ENCODE measurements around the gene MAP7D1.

MAP7D1 gene

GRCh38 chr1:36153476-36153875 is 2.5 kb upstream of the MAP7D1 start:
- Histone ChIP-seq H4K20me1 (ENCODE audit: low read depth, low read length) (no peaks in the 10 kb centered on the region), H3K36me3 (ENCODE audit: low read length) (no peaks in the 10 kb centered on the region), H2AFZ (ENCODE audit: low read depth, low read length, severe bottlenecking) (no peak overlapping the region), H3K9me2 (replicated peaks; ENCODE audit: insufficient read depth, low read length) (no peaks in the 10 kb centered on the region), H3K79me2 (ENCODE audit: insufficient read depth, low read length) (peaks cover 30% of the 10 kb centered on the region), H3K27me3 (ENCODE audit: low read length) (no peaks in the 10 kb centered on the region), H3F3A (ENCODE audit: insufficient read depth) (peaks cover 11% of the 10 kb centered on the region; the same call in 1 of the 2 replicates), H3K4me2 (ENCODE audit: low read depth, low read length, poor library complexity, severe bottlenecking) (no peak overlapping the region), H3K9ac (ENCODE audit: low read length) (no peak overlapping the region), H3K9me3 (ENCODE audit: insufficient read depth, low read length) (no peaks in the 10 kb centered on the region), H3K27ac (ENCODE audit: low read depth, low read length) (no peak overlapping the region), H3K4me3 (ENCODE audit: insufficient read depth, low read length, poor library complexity, severe bottlenecking) (no peak overlapping the region)
- TF ChIP-seq EZH2phosphoT487 (conservative IDR thresholded peaks at IDR 0.05; ENCODE audit: low read length) = no peak
- TF ChIP-seq CTCF (IDR thresholded peaks at IDR 0.05; ENCODE audit: insufficient read depth, low read length, poor library complexity, severe bottlenecking) = no peak

DNA sequence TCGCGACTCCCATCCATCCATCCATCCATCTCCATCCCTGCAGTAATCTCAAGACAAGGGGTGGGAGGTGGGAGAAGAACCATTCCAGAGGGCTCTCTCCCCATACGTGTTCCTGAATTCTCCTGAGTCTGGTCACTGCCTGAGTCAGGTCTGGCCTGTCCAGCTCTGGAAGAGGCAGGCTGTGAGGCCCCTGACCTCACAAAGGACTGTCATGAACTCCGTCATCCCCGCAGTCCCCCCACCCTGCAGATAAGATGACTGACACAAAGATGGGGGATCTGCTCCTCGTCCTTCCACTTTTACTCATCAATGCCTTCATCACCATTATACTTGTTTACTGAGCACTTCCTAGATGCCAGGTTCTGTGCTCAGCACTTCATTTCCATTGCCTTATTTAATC is 1.6 kb upstream of the MAP7D1 start:
- Histone ChIP-seq H3K79me2 (ENCODE audit: insufficient read depth, low read length) (peaks cover 28% of the 10 kb centered on the region), H3K27ac (ENCODE audit: low read depth, low read length) (no peak overlapping the region)
- TF ChIP-seq EZH2phosphoT487 (conservative IDR thresholded peaks at IDR 0.05; ENCODE audit: low read length) = no peak
- no peak for TF ChIP-seq CTCF (IDR thresholded peaks at IDR 0.05; ENCODE audit: insufficient read depth, low read length, poor library complexity, severe bottlenecking)

DNA sequence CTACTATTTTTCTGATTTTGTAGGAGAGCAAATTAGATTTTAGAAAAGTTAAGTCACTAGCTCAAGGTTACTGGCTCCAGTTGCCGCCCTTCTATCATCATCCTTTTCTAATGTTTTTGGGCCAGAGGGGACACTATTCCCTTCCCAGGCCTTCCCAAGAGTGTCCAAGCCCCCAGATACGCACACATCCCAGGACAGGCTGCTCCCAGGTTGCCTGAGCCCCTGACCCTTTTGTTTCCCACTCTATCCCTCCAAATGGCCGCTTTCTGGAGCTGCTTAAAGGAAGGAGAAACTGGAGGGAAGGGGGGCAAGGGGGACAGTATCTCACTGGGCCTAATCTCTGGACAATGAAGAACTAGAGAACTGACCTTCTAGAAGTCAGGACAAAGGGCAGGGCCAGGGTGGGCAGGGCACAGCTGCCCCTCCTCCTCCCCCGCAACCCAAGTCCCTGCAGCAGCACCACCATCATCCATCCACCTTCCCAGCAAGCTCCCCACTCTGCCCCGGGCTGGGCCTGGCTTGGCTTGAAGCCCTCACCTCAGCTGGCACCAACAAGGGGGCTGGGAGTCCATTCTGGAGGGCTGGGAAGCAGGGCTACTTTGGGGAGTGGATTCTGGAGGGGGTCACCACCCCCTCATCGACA is 1.1 kb upstream of the MAP7D1 start:
- no peak overlapping the region for H2AFZ ChIP-seq (ENCODE audit: low read depth, low read length, severe bottlenecking)
- H3K9ac ChIP-seq (ENCODE audit: low read length) = peak overlapping the region; percentile 91

More for the DNA sequence above, 1.6 kb upstream of the MAP7D1 start:
- Histone ChIP-seq H3K9me2 (replicated peaks; ENCODE audit: insufficient read depth, low read length) (no peaks in the 10 kb centered on the region), H3K36me3 (ENCODE audit: low read length) (no peaks in the 10 kb centered on the region), H2AFZ (ENCODE audit: low read depth, low read length, severe bottlenecking) (no peak overlapping the region), H3K27me3 (ENCODE audit: low read length) (no peaks in the 10 kb centered on the region), H3K9me3 (ENCODE audit: insufficient read depth, low read length) (no peaks in the 10 kb centered on the region), H3K4me3 (ENCODE audit: insufficient read depth, low read length, poor library complexity, severe bottlenecking) (no peak overlapping the region), H4K20me1 (ENCODE audit: low read depth, low read length) (no peaks in the 10 kb centered on the region), H3F3A (ENCODE audit: insufficient read depth) (peaks cover 11% of the 10 kb centered on the region; the same call in 1 of the 2 replicates), H3K4me2 (ENCODE audit: low read depth, low read length, poor library complexity, severe bottlenecking) (no peak overlapping the region), H3K9ac (ENCODE audit: low read length) (no peak overlapping the region)

More for the DNA sequence above, 1.1 kb upstream of the MAP7D1 start:
- H3K27ac ChIP-seq (ENCODE audit: low read depth, low read length) = no peak overlapping the region
- H3K79me2 ChIP-seq (ENCODE audit: insufficient read depth, low read length) = peaks cover 34% of the 10 kb centered on the region
- no peaks in the 10 kb centered on the region for H3K9me3 ChIP-seq (ENCODE audit: insufficient read depth, low read length)
- no peaks in the 10 kb centered on the region for H3K27me3 ChIP-seq (ENCODE audit: low read length)
- no peaks in the 10 kb centered on the region for H3K36me3 ChIP-seq (ENCODE audit: low read length)
- peak overlapping the region; percentile 92 for H3K4me3 ChIP-seq (ENCODE audit: insufficient read depth, low read length, poor library complexity, severe bottlenecking)
- H3K4me2 ChIP-seq (ENCODE audit: low read depth, low read length, poor library complexity, severe bottlenecking) = peak overlapping the region; percentile 77
- H3K9me2 ChIP-seq (replicated peaks; ENCODE audit: insufficient read depth, low read length) = no peaks in the 10 kb centered on the region
- no peak for TF ChIP-seq EZH2phosphoT487 (conservative IDR thresholded peaks at IDR 0.05; ENCODE audit: low read length)
- TF ChIP-seq CTCF (IDR thresholded peaks at IDR 0.05; ENCODE audit: insufficient read depth, low read length, poor library complexity, severe bottlenecking) = no peak
- no peaks in the 10 kb centered on the region for H4K20me1 ChIP-seq (ENCODE audit: low read depth, low read length)
- H3F3A ChIP-seq (ENCODE audit: insufficient read depth) = peaks cover 9% of the 10 kb centered on the region; the same call in 1 of the 2 replicates

Data from SU-DHL-6 (cell line).